Left renal cortex interstitium (tissue), 4 donors: Measurements from ENCODE around the gene SLFNL1. TPM values are rescaled to one million over a fixed set of nuclear protein-coding genes. Genes with fewer than 3 reads are reported as not detected.

ENCODE experiments used
- DNase-seq, 4 donors: peaks; one replicate each; pipeline ENCODE4 v3.0.0-alpha.2; 2013; ENCODE audit warnings: low read depth in 4 of 4, low spot score in 2 of 4, missing footprints in 1 of 4
- polyA plus RNA-seq, 4 donors: library from polyadenylated mRNA; unstranded; fragments of 120-200 nt; gene quantifications; one replicate each; pipeline ENCODE4 v1.2.1, GENCODE V29; 2013; ENCODE audit not compliant: insufficient read length in 4 of 4

SLFNL1 gene
- polyA plus RNA-seq, 4 donors, result 0.24 to 1.2 (median 0.54) TPM

DNA sequence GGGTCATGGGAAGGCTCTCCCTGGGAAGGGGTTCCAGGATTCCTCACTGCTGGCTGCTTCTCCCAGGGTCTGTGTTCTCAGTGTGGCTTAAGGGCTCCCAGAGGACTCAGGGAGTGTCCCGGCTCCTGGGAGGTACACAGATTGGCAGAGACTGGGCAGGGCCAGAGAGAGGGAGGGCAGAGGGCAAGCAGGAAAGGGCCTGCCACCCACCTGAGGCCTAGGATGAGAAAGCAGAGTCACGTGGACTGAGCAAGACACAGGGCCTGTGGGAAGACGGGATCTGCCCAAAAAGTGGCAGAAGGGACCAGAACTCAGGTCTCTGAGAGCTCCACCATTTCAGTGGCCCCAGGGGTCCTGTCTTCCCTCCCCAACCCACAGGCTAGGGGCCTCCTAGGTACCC, 871 bp downstream of the SLFNL1 start:
- no peak for DNase-seq

DNA sequence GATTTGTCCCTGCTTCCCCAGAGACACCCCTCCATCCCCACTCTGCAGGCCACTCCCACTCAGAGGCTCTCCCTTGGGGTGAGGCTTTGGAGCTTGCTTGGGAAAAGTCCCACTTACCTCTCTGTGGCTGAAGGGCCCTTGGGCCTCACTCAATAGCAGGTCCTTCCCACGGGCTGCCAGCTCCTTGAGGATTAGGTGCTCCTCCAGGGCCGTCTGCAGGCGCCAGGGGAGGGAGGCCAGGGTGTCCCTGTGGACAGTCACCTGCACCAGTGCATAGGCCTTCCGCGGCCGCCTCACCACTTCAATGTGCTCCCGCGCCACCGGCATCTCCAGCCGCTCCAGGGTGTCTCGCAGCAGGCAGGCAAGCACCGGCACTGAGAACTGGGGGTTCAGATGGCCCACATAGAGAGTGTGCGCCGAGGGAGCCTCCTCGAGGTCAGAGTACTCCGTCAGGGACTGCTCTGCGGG, 1.4 kb downstream of the SLFNL1 start:
- no peak for DNase-seq

DNA sequence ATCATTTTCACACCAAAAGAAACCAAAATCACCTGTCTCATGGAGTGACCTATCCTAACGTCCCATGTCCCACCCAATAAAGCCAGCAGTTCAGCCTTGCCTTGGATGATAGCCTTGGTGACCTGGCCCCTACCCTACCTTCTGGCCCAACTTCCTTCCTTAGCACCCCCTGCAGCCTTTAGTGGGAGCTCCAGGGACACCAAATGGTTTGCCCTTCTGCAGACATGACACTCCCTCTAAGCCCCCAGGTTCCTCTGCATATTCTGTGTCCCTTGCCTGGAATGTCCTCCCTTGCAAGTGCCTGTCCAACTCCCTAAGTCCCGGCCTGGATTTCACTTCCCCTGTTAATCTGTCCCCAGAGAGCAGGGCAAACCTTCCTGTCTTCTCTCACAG, 2.2 kb downstream of the SLFNL1 start:
- no peak for DNase-seq

DNA sequence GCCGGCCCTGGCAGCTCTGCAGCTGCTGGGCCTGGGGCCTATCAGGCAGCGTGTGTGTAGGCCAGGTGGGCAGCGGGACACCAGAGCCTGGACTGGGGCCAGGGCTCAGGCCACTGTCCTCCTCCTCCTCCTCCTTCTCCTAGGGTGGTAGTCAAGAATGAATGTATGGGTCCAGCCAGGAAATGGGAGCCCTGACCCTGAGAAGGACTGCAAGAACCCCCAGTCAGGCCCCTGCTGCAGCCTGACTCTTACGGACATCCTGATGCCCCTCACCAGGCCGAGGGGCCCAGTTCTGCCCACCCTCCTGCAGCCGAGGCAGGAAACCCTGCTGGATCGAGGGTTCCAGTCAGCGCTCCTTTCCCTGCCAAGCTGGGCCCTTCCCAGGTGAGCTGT, 3.5 kb downstream of the SLFNL1 start:
- no peak for DNase-seq

DNA sequence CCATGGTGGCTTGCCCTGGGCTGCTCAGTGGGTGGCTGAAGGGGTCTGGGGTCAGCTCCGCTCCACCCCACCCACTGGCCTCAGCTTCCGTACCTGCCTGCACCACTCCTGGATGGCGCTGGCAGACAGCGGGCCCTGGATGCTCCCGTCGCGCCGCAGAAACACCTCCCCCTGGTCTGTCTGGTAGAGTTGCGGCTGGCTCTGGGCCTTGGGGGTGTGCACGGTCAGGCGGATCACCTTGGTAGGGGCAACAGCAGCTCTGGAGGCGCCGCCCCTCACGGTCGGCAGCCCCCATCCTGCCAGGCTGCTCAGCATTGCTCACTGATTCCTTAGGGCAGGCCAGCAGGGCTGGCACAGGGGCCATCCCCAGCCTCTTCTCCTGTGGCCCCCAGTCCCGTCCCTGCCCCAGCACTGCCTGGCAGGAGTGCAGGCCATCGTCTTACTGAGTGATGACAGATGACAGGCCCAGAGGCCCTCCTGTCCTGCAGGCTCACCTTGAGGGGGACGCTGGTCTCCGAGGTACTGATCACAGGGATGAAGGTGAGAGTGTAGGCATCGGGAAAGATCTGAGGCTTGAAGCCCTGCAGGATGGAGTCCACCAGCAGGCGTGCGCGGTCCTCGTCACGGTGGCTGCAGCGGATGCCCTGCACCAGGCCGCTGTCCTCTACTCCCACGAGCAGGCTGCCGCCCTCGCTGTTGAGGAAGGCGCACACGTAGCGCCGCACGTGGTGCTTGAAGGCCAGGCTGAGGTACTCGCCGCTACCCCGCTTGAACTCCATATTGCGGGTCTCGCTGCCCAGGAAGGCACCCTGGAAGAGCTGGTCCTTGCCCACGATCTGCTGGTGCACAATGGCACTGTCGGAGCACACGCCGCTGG, 4.1 kb downstream of the SLFNL1 start:
- DNase-seq, result no peak

DNA sequence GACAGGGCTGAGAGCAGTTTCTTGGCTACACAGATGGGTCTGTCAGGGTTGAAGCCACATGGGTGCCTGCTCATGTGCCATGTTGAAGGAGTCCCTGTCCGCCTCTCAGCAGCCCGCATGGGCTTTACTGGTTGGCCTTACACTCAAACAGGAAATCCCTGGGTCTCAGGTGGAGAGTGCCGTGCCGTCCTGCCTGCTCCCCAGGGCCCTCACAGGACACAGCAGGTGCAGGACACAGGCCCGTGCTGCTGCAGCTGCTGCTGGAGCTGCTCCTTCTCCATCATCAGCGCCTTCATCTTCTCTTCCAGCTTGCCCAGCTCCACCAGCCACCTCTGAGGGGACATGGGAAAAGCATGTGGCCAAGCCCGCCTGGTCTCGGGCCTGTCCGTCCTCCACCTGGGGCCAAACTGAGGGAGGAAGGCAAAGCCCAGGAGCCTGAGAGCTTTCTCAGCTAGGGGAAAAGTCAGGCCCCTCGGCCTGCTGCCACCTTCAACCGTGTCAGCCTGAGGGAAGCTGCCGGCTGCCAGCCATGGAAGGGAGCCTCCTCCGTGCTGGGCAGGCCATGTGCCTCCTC, 5.5 kb downstream of the SLFNL1 start:
- DNase-seq, result no peak

DNA sequence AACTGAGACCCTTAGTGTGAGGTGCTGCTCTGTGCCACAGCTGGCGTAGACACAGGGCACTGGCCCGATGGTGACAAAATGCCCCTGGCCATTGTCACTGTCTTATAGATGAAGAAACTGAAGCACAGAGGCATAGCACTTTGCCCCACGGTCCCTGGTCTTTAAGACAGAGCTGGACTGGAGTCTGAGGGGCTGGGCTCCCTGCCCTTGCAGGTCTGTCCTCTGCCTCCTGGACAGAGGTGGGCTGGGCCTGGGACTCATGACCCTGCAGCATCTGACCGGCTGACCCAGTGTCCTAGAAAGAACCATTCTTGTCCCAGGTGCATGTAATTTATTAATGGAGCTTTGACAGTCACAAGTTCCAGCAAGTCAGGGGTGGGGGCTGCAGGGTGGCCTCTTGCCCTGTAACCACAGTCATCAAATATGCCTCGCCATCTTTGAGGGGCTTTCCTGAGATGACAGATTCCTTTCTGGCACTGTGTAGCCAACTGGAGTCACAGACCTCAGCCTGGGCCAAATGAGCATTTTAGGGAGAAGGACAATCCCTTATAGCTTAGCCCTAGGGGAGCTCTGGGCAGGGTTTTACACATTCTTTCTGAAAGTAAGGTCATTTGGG, 6.1 kb downstream of the SLFNL1 start:
- DNase-seq, result no peak

DNA sequence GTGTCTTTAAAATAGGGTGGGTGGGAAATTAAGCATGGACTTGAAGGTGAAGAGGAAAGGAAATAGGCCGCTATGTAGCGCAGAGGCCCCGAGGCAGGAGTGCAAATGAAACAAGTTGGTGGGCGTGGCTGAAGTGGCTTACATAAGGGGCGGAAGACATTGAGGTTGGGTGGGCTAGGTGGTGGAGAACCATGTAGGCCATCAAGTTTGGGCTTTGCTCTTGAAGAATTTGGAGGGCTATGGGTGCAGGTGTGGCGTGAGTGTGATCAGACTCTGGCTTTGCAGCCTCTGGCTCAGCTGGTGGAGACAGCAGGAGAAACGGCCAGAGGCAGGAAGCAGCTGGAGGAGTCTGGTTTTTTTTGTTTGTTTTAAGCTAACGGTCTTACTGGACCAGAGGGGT, 6.7 kb downstream of the SLFNL1 start:
- DNase-seq, result no peak

DNA sequence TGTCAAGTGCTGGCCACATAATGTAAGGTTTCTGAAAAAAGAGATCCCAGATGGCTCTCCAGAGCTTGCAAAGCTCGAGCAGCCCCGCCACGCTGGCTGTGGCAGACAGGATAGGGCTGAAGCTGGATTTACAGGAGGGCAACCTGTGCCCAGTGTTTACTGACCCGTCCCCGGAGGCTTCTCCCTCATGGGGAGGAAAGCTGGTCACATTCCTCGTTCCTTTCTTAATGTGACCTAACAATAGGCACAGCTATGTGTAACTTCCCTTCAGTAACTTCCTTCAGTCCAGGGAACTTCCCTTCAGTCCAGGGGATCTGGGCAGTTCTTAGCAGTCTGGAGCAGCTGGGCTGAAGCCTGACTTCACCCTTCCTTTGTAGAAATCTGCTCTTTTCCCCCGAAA, 7.7 kb downstream of the SLFNL1 start:
- DNase-seq, result no peak

DNA sequence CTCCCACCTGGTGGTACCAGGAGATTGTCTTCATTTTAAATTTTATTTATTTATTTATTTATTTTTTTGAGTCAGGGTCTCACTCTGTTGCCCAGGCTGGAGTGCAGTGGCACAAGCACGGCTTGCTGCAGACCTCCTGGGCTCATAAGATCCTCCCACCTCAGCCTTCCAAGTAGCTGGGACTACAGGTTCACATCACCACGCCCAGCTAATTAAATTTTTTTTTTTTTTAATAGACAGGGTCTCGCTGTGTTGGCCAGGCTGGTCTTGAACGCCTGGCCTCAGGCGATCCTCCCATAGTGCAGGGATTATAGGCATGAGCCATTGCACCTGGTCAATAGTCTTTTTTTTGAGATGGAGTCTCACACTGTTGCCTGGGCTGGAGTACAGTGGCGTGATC, 8.5 kb downstream of the SLFNL1 start:
- DNase-seq, result no peak

DNA sequence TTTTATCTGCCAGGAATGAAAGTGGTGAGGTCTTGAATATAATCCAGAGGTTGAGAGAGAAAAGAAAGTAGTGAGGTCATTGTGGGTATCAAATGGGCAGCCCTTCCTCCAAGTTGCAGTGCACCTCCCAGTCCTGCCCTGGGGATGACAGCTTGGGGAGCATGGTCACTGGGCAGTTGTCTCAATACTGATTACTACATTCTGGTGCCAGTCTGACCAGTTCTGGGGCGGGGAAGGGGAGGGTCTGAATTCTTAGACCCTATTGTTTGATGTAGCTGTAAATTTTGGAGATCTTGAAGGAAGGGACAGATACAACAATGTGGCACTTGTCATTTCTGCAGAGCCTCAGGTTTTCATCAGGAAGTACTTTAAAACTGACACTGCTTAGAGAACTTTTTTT, 11.2 kb downstream of the SLFNL1 start:
- DNase-seq, result no peak

DNA sequence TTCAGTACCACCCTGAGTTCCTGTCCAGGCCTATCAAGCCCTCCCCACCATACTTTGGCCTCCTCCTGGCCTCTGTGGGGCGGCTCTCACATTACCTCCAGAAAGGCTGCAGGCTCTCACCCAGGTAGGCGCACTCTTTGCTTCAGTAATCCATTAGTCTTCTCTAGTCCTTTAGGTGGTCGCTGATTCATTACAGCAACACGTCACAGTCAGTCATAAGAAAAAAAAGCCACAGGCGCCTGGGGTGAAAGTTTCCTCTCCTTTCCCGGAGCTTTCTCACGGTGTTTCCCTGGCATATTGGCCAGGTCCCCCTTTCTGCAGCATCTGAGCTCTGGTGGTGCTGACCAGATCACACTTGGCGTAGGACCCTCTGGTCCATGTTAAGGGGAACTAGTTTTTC, 12.1 kb downstream of the SLFNL1 start:
- no peak for DNase-seq

DNA sequence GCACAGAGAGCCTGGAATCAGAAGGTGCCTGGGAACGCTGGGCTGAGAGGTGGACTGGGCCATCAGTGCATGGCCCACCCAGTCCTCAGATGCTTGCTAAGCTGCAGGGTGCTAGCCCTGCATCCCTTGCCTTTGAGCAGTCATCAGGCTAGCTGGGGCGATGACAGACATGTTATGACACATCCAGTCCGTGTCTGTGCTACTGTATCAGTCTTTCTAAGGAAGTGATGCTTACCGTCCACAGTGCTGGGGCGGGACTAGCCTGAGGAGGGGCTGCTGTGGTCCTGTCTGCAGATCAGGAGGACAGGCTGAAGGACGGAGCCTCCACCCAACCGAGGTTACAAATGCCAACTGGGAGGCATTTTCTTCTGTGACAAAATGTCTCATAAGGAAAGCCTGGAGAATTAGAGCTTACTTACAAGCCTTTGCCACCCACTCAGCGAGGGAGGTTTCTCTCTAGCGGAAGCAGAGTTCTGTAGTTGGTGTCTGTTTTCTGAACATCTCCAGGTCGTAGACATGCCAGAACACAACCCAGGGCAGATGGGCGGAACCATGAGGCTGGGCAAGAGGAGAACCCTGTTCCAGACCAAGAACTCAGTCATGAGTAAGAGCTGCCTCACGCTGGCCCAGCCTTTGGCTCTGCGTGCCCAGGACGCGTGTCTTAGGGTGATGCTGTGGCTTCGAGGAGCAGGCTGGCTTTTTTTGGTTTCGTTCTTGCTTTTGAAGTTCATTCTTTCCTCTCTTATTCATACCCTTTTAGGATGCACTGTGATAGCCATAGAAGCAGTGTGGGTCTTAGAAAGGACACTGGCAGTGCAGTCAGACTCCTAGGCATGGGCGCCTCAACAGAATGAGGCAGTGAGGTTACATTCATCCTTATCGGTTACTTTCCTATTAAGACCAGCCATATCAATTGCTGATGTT, 14.3 kb downstream of the SLFNL1 start:
- no peak for DNase-seq

DNA sequence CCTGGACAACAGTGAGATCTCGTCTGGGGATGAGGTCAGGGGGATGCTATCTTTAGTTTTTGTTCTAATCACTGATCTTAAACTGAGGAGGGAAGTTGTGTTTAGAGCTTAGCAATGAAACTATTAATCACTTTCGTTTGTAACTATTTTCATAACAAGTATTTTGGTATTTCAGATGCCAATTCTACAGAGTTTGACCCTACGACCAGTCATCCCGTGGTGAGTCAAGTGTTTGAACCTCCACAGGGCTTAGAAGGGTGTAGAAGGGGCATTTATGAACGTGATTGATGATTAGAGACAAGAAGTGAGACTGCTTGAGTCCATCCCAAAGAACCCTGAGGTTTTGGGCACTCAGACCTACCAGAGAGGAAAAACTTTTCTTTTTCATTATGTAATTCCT, 15.6 kb downstream of the SLFNL1 start:
- DNase-seq, result no peak

DNA sequence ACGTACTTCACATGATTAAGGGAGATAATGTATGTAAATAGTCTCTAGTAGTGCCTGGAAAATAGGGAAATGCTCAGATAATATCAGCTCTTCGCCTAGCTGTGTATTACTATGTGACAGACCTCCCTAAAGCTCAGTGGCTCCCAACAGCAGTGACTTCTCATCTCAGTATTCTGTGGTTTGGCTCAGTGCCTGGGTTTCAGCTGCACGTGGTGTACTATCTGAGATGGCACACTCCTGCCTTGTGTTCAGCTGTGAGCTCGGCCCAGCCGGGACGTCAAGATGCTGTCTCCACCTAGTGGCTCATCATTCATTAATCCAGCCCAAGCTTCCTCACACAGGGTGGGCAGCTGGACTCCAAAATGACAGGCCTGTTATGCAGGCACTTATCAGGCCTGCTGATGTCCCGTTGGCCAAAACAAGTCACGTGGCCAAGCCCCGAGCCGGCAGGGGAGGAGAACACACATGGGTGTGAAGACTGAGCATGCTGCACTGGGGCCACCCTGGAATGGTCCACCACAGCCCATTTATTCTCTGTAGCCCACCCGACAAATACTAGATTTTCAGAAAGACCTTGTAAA, 17.8 kb downstream of the SLFNL1 start:
- peak in 3 of 4 donors; percentile 51 to 77 (median 66) for DNase-seq

DNA sequence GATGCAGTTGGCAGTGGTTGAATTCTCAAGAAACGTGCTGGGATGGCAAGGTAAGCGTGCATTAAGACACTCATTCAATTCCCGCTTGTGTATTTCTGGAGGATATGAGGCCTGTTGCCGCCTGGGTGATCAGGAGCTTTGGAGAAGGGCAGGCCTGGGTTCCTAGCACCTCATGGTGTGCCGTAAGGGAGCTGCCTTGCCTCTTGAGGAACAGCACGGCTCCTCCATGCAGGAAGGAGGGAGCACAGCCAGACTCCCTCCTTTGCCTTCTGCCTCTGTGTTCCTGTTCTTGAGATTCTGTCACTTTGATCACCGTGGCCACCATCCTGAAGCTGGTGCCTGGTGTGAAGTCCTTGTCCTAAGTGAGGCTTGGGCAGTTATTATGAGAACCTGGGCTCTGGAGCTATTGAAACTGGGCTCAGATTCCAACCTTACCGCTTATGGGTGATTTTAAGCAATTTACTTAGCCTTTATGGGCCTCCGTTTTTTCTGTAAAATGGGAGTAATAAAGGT, 18.3 kb downstream of the SLFNL1 start:
- no peak for DNase-seq

DNA sequence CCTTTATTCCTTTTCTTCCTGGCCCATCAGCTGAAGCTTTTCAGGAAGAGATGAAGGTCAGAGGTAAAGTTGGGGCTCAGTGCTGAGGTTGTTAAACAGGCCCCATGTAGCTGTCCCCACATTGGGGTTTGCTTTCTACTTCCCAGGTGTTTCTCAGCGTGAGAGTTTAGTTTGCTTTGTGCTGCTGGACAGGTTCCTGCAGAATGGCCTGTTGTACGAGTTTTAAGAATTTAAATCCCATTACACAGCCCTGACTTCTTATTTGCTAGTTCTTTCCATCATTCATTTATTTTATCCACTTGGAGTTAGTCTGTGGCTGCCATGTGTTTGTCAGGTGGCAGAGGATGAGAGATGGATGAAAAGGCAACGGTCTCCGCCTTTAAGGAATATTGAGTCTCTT, 22.9 kb downstream of the SLFNL1 start:
- no peak for DNase-seq

DNA sequence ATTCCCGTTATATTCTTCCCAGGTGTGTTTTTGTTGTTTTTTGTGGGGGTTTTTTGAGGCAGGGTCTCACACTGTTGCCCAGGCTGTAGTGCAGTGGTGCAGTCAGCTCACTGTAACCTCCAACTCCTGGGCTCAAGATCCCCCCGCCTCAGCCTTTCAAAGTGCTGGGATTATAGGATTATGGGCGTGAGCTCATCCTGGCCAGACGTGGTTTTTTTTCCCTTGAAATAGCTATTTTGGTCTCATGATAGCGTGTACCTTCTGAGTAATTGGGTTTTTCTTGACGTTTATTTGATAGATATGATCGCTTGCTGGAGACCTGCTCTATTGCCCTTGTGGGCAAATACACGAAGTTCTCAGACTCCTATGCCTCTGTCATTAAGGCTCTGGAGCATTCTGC, 24.4 kb downstream of the SLFNL1 start:
- DNase-seq, result no peak

DNA sequence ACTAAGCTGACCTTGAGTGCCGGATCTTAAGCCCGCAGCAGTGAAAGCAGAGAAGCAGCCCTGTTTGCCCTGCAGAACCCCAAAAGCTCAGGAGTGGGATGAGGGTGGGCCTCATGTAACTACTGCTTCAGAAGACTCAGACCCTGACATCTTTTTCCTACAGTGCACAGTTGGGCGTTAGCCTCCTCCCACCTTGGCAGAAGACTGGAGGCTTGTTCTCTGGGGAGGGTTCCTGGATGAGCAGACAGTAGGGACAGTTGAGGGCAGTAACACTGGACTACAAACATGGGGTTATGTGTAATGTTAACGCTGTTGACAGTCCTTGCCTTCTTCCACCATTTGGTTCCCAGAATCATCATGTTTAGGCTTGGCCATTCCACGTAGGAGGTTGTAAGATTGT, 32.5 kb downstream of the SLFNL1 start:
- DNase-seq, result no peak

DNA sequence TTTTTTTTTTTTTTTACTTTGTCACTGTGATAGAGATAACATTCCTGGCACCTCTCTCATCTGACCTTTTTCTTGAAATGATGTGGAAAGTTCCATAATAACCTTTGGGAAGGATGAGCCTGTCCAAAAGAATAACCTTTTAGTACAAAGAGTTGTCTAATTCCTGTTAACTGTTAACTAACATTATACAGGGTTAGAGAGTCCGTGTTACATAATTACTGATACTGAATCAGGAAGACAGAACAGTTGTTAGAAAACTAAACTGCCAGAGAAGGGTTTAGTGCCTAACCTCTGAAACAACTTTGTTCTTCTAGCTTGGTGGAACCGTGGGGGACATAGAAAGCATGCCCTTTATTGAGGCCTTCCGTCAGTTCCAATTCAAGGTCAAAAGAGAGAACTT, 33.2 kb downstream of the SLFNL1 start:
- DNase-seq, result no peak
